Measurements from ENCODE around the gene ENC1. TPM values are rescaled to one million over a fixed set of nuclear protein-coding genes. Genes with fewer than 3 reads are reported as not detected.

The ENC1 gene
- total RNA-seq, 1 experiment from 2014 or later, result 24.5 TPM

Other genes with a start within 250 kb of the ENC1 start
- 91.5 and 131 TPM in 2 replicates for gene HEXB, start 44.5 kb upstream of the ENC1 start, total RNA-seq (2014; rRNA removed)
- gene GFM2, start 126.4 kb upstream of the ENC1 start, total RNA-seq (2014; rRNA removed), result 18.9 and 36.8 TPM in 2 replicates
- 51.5 and 55.8 TPM in 2 replicates for gene NSA2, start 126.5 kb upstream of the ENC1 start, total RNA-seq (2014; rRNA removed)
- 10.6 and 11.2 TPM in 2 replicates for gene FAM169A, start 225.7 kb upstream of the ENC1 start, total RNA-seq (2014; rRNA removed)